Chondrocyte (in vitro differentiated cells): Measurements from ENCODE around the gene KIAA0232. TPM values are rescaled to one million over a fixed set of nuclear protein-coding genes. Genes with fewer than 3 reads are reported as not detected.
A peak's percentile ranks its signal among the peaks of the same experiment; 100 is the strongest.

Source experiments
- DNase-seq: peaks from one replicate; pipeline ENCODE4 v3.0.0; 2021; ENCODE audit warnings: mixed read lengths, low spot score
- H3K27ac Mint-ChIP-seq: one replicate; pipeline ENCODE4 v1.8.0; 2021; ENCODE audit warnings: mild to moderate bottlenecking, moderate library complexity, mixed read lengths; ENCODE audit not compliant: unreplicated experiment
- H3K27me3 Mint-ChIP-seq: 2 replicates; pipeline ENCODE4 v1.8.0; 2021; ENCODE audit warnings: low read depth, mixed read lengths
- H3K36me3 Mint-ChIP-seq: 2 replicates; pipeline ENCODE4 v1.8.0; 2021; ENCODE audit warnings: low read depth, mixed read lengths
- H3K4me1 Mint-ChIP-seq: 2 replicates; pipeline ENCODE4 v1.8.0; 2021; ENCODE audit warnings: low read depth, mild to moderate bottlenecking, mixed read lengths
- H3K4me3 Mint-ChIP-seq: one replicate; pipeline ENCODE4 v1.8.0; 2021; ENCODE audit warnings: mild to moderate bottlenecking, moderate library complexity, mixed read lengths; ENCODE audit not compliant: unreplicated experiment
- H3K9me3 Mint-ChIP-seq: 2 replicates; pipeline ENCODE4 v1.8.0; 2021; ENCODE audit warnings: low read depth, mixed read lengths
- CTCF ChIP-seq: fragments of 200-600 bp; sonication (generic); IDR thresholded peaks from 2 replicates; pipeline ENCODE4 v1.5.0; 2021; ENCODE audit warnings: antibody characterized with exemption, mild to moderate bottlenecking, moderate library complexity
- total RNA-seq: library from RNA; stranded (reverse); gene quantifications from 3 replicates; pipeline ENCODE4 v1.2.1, GENCODE V29; 2021

The KIAA0232 gene
- total RNA-seq, 1 donor from 2014 or later: 24.7 TPM

DNA sequence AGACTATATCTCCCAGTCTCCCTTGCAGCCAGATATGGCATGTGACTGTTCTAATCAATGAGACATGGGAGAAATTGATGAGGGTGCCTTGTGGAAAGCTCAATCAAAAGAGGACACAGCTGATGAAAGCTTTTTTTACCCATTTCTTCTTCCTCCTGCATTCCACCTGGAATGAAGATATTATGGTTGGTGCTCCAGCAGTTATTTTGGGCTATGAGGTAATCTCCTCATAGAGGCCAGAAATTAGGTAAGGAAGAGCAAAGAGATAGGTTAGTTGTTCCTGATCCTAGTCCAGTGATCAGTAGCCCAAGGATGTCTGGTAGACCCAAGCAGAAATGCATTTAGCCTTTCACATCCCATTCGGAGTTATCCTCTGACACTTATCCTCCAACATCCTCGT, 16.8 kb upstream of the KIAA0232 start:
- no peaks in the 10 kb centered on the region for H3K36me3 Mint-ChIP-seq
- TF ChIP-seq CTCF: no peak
- no peaks in the 10 kb centered on the region for H3K27me3 Mint-ChIP-seq
- no peak overlapping the region for H3K4me3 Mint-ChIP-seq
- no peaks in the 10 kb centered on the region for H3K9me3 Mint-ChIP-seq
- peaks cover 33% of the 10 kb centered on the region for H3K4me1 Mint-ChIP-seq
- no peak for DNase-seq
- H3K27ac Mint-ChIP-seq: no peak overlapping the region

GRCh38 chr4:6767386-6767747, 15.2 kb upstream of the KIAA0232 start:
- TF ChIP-seq CTCF: no peak
- Mint-ChIP-seq H3K9me3 (no peaks in the 10 kb centered on the region), H3K36me3 (no peaks in the 10 kb centered on the region), H3K4me1 (peaks cover 32% of the 10 kb centered on the region), H3K27ac (no peak overlapping the region), H3K27me3 (no peaks in the 10 kb centered on the region), H3K4me3 (no peak overlapping the region)
- no peak for DNase-seq

GRCh38 chr4:6767748-6768538, 14.6 kb upstream of the KIAA0232 start:
- Mint-ChIP-seq H3K4me1 (peaks cover 37% of the 10 kb centered on the region), H3K27ac (peak overlapping the region; percentile 61), H3K4me3 (peak overlapping the region; percentile 16), H3K27me3 (no peaks in the 10 kb centered on the region), H3K36me3 (no peaks in the 10 kb centered on the region), H3K9me3 (no peaks in the 10 kb centered on the region)
- peak; percentile 79 for DNase-seq
- no peak for TF ChIP-seq CTCF

DNA sequence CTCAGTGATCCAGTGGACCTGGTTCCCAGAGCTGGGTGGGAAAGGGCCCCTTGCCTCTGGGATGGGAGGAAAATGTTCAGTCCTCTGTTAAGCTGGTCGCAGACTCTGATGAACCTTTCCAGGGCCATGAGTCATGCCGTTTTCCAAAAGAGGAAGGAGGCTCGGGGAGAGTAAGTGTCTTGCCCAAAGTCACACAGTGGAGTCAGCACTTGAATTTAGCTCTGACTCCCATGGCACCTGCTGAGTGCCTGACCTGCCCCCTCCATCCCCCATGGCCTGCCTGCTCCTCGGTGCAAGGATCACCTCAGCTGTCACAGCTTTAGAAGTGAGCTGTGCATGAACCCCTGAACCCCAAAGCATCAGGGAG, 14.0 kb upstream of the KIAA0232 start:
- TF ChIP-seq CTCF: no peak
- Mint-ChIP-seq H3K4me1 (peaks cover 40% of the 10 kb centered on the region), H3K27ac (peak overlapping the region; percentile 61), H3K36me3 (no peaks in the 10 kb centered on the region), H3K9me3 (no peaks in the 10 kb centered on the region), H3K27me3 (no peaks in the 10 kb centered on the region), H3K4me3 (peak overlapping the region; percentile 16)
- no peak for DNase-seq

DNA sequence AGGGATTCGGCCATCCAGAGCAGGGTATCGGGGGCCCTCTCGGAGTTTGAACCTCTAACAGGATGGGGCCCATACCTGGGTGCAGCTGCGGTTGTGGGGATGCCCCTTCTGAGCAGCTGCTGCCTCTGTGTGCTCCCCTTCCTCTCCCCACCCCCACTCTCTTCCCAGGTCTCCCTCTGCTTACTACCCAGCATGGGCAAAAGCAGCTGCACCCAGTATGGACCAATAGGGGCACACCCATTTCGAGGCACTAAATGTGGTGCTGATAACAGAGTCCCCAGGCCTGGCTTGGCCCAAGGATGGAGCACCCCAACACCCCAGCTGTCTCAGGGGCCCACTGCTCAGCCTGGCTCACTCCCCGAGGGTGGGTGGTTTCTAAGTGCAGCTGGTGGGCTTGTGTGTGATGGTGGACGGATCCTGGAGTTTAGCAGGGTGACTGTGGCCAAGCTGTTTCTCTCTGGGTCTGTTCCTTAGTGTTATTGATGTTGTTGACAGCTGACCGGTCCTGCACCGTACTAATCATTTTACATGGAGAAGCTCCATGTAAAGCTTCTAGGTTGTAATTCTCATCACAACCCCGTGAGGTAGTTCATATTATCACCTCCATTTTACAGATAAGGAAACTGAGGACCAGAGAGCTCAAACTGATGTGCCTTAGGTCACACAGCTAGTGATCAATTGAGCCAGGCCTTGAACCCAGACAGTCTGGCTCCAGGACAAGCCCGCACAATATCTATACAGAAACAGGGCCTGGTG, 13.1 kb upstream of the KIAA0232 start:
- Mint-ChIP-seq H3K27me3 (no peaks in the 10 kb centered on the region), H3K9me3 (no peaks in the 10 kb centered on the region), H3K27ac (no peak overlapping the region), H3K36me3 (no peaks in the 10 kb centered on the region), H3K4me1 (peaks cover 40% of the 10 kb centered on the region), H3K4me3 (no peak overlapping the region)
- DNase-seq: peak; percentile 66
- no peak for TF ChIP-seq CTCF
